ENCODE data around the gene LRRN2.
"Not testable (repeated sequence)": the region's sequence is repeated elsewhere in the genome, so short reads cannot be mapped to it uniquely, and the experiment has no call there.

LRRN2 gene

DNA sequence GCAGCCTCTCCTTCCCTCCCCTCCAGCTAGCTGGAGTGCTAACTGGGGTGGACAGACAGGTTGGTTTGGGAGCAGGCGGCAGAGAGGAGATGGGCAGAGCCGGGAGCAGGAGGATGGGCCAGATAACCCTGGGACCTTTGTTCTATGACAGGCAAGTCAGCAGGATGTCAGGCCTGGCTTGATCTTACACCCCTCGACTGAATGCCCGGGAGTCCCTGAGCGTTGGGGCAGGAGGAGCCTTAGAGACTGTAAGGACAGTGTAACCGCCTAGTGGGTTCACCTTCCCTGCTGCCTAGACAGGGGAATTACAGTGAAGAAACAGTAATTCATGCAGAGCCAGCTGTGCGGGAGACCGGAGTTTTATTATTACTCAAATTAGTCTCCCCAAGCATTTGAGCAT, 109.1 kb downstream of the LRRN2 start:
- no peak for FAIRE-seq
- DNase-seq (ENCODE audit: low spot score) = no peak

DNA sequence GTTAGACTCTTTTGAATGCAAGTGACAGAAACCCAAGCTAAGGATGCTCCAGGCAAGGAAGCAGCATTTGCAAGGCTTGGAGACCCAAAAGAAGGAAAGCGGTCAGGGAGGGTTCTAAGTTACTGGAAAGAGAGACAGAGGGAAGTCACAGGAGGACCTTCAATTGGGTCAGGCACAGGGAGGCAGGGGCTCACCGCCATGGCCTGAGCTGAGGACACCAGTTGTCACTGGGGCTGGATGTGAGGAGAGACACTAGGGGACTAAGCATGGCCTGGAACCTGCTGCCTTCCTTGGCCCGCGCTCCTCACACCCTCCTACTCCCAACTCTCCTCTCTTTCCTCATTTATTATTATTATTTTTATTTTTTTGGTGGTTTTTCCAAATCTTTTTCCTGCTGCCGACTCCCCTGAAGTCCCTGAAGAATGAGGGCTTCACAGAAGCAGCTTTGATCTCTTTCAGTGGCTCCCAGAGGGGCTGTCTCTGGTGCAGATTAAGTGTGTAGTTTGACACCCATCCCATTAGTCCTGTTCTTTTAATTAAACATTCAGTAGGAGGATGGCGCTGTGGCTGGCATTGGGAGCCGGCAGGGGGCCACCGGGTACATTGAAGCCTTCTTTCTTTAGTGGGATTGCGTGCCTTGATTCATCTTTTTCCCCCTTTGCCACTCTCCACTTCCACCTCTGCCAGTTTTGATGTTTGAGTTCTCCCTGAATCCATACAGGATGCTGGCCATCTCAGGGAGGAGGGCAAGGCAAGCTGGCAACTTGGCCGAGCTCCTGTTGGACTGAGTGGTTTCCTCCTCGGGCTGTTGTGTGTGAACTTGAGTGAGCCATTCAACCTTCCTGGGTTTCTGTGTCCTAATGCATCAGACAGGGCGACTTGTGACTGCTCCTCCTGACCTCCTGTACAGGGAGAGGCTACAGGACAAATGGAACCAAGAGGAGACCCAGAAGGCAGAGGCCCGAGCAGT, 110.0 kb downstream of the LRRN2 start:
- no peak for FAIRE-seq

DNA sequence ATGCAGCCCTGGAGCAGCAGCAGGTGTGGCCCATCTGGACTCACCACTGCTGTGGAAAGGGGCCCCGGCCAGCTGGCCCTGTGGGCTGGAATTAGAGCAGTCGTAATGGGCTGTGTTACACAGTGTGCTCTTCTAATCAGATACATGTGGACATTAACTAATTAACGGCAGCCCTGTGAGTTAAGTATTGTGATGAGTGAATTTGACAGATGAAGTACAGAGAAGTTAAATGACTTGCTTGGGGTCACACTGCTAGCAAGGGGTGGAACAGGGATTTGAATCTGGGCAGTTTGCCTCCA, 110.7 kb downstream of the LRRN2 start:
- DNase-seq (ENCODE audit: low spot score) = no peak
- FAIRE-seq = no peak

More for the DNA sequence above, 110.0 kb downstream of the LRRN2 start:
- no peak for DNase-seq (ENCODE audit: low spot score)

DNA sequence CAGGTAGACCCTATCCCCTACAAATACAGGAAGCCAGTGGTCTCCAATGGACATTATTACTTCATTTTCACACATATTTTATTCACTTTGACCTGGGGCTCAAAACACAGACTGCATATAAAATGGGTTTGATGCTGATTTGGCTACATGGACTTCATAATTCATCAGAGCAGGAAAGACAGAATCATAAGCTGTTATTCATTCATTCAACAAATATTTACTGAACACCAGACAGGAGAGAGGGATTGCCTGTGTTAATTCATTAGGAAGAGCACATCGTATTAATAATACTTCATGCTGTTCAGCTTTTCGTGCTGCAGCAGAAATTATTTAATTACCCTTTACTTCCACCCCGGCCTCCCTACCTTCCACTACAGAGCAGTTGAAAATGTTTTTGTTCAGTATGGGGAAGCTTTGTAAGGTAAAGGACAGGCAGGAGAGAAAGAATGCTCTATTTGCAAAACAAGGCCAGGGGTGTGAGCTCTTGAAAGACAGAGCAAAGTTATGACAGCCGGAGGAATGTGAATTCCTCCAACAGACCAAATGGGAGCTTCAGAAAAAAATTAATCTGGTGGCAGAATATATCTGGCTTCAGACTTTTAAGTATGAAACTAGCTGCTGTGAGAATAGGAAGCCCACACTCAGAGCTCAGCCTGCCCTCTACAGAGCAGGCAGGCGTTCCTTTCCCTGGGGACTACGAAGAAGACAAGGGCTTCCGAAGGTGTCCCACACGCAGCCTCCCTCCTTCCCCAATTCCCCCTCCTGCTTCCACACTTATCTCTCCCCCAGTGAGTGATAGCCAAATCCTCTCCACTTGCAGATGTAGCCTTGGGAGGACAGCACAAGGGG, 111.3 kb downstream of the LRRN2 start:
- FAIRE-seq (no peak), DNase-seq (ENCODE audit: low spot score) (no peak)

DNA sequence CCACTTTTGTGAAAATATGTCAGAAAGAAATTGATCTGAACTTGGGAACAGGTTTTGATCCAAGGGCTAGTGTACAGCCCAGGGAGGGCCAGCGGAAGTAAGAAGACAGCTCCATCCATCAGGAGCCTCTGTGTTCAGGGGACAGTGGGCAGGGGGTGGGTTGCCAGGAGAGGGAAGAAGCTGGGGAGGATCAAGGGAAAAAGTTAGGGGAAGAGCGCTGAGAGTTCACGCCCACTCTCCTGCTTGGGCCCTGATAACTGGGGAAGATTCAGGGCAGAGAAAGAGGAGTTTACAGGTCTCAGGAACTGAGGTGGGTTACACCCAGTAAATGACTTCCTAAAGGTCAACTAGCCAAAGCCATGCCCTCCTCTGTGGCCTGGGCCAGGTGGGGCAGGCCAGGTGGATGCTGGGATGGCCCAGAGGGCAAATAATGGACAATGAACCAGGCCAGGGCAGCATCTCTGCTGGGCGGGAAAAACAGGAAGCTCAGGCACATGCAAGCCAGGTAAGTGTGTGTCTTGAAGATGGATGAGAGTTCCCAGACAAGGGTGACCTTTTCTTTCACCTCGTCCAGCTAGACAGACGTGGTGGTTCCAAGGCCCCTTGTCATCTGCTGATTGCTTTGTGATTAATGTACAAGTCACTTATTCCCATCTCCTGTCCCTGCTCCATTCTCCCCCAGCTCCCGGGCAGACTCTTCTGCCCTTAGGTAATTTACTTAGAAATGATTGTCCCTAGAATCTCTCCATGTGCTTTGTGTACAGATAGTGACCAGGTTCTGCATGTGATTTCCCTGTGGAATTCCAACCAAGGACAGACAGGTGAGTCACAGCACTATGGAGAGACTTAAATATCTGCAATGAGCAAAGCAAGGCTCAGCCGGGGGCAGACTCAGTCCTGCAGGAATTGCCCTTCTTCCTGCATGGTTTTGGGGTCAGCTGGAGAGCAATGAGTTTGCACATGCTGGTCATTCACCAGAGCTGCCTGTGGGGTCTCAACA, 112.3 kb downstream of the LRRN2 start:
- no peak for FAIRE-seq

DNA sequence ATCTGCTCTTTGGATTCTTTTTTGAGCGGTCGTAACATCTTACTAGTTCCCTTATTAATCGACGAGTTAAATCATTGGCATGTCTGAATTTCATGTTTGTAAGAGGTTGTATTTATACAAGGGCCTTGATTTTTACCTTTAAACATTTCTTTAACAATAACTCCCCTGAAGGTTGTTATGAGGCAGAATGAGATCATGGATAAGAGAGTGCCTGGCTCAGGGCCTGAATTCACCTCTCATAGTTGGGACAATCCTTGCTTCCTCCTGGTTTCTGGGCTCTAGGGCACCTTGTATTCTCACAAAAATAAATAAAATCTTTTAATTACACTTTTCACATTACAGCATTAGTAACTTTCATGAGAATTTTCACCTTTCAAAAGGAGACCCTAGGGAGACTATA, 113.9 kb downstream of the LRRN2 start:
- DNase-seq (ENCODE audit: low spot score) (no peak), FAIRE-seq (no peak)

More for the DNA sequence above, 112.3 kb downstream of the LRRN2 start:
- DNase-seq (ENCODE audit: low spot score) = no peak

DNA sequence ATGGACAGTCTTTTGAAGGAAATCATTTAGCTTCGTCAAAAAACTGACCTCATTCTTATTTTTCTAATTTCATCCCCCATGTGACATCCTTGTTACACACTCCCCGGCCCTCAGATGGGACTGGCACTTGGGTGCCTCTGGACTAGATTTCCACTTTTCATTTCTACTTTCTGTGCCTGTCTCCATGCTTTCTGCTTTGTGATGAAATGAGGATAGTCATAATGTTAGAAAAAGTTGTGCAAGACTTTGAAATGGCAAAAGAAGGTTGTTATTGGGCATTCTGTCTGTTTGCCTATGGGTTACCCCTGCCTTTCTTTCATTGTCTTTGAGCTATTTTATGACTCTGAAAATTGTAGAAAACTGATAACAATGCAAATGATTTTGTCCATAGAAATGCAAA, 114.4 kb downstream of the LRRN2 start:
- FAIRE-seq = no peak
- DNase-seq (ENCODE audit: low spot score) = no peak

DNA sequence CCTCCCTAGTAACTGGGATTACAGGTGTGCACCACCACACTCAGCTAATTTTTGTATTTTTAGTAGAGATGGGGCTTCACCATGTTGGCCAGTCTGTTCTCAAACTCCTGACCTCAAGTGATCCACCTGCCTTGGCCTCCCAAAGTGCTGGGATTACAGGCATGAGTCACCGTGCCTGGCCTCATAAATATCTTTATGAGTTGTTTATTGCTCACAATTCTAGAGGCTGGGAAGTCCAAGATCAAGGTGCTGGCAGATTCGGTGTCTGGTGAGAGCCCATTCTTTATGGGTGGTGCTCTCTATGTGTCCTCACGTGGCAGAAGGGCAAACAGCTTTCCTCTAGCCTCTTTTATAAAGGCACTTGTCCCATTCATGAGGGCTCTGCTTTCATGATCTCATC, 115.5 kb downstream of the LRRN2 start:
- DNase-seq (ENCODE audit: low spot score); FAIRE-seq: not testable (repeated sequence)

DNA sequence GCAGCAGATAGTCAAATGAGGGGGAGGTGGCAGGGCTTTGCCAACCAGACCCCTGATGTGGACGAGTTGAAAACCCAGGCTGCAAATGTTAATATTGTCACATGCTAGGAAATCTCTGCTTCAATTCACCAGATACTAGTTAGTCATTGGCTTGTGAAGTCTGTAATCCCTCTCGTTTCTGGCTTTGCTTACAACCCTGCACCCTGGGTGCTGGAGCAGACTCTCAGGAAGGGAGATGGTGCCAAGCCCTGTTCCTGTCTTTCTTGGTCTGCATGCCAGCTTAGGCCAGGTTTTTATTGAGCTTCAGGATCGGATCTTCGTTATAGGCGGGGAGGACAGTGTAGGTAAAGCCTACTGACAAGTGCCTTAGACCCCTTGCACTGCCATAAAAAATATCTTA, 116.1 kb downstream of the LRRN2 start:
- FAIRE-seq (no peak), DNase-seq (ENCODE audit: low spot score) (no peak)

DNA sequence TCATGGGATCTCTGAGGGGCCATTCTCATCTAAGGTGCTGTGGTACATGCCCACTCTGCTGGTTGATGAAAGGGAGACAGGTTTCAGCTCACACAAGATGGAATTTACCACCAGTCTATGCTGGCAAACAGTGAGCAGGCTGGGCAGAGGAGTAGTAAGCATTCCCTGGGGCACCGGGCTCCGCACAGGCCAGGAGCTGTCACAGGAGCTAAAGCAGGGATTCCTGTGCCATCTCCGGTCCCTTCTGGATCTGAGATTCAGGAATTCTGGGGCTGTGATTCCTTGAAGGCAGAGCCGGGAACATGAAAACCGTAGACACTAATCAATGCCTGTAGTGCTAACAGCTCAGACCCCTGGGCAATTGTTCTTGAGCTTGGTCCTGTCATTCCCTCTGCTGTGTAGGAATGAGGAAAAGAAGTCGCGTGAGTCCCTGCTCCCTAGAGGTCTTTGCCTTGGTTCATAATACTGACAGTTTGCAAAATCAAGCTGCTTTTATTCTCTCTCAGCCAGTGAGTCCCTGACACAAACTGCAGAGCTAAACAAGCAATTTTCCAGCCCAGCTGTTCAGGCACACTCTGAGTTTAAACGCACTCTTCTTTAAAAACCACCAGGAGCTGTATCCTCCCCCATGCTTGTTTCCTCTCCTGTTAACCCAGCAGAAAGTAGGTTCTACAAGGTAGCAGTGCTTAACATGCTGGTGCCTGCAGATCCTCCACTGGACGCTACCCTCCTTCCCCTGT, 116.8 kb downstream of the LRRN2 start:
- FAIRE-seq (no peak), DNase-seq (ENCODE audit: low spot score) (no peak)

Measured in urothelium cell line (cell line).